Limb (tissue), 2 donors: ENCODE data around the gene NARF.
A peak's percentile ranks its signal among the peaks of the same experiment; 100 is the strongest.

Experiments
- DNase-seq, 2 donors: peaks; one replicate each; pipeline ENCODE4 v3.0.0-alpha.2; 2016; ENCODE audit errors: extremely low spot score in 2 of 2

The NARF gene

GRCh38 chr17:82433560-82434215, 24.9 kb upstream of the NARF start:
- DNase-seq: peak in 1 of 2 donors; percentile 23

- DNase-seq: no peak
These were observed 24.4 kb upstream of the NARF start for GRCh38 chr17:82434216-82434565.

DNA sequence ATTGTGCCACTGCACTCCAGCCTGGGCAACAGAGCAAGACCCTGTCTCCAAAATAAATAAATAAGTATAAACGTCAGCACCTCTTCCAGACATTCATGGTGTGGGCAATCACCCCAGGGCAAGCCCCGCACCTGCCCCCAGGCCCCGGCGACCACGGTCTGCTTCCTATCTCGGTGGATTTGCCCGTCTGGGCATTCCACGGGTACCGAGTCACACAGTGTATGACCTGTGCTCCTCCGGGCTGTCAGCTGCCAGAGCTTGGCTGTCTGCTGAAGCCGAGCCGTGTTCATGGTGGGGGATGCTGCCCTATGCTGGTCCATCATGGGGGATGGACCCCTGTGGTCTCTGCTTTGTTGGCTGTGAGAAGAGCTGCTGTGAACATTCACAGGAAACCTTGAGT, 23.4 kb upstream of the NARF start:
- DNase-seq: peak in 1 of 2 donors; percentile 21

DNA sequence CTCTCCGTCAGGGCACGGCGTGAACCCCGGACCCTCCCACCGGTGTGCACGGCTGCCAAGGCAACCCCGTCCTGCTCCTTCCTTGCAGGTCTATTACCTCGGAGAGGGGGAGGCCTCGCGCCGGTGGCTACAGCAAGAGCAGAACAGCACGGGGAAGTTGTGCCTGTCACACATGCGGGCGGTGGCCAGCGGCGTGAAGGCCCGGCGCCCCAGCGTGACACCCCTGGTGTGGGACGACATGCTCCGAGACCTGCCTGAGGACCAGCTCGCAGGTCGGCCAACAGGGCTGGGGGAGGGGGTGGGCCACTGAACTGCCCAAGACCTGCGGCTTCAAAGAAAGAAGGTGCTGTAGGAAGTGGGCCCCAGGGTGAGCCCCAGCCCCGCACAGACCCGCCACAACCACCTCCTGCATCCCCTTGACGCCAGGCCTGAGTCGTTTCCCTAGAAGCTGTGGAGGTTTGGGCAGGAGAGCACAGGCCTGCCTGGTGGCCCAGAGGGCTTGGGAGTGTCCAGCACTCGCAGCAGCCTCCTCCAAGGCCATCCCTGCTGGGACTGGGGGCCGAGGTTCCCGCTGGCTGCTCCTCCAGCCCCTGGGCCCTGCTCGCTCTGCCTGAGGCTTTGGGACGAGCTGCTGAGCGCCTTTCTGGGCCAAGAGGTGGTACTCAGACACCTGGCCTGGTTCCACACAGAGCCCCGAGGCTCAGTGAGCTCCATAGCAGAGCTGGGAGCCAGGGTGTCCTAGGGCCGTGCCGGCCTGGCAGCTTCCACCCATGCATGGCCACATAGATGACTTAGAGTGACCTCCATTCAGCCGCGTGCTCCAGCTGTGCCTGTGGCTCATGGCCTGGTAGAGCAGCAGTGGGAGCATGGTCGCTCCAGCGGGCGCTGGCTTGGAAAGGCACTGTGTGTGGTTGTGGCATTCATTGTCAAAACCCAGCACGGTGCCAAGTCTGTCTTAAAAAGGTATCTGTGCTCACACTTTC, 22.6 kb upstream of the NARF start:
- peak in 1 of 2 donors; percentile 16 for DNase-seq

- DNase-seq: peak in 1 of 2 donors; percentile 24
These were observed 21.8 kb upstream of the NARF start for GRCh38 chr17:82436601-82437324.

GRCh38 chr17:82437325-82437668, 21.2 kb upstream of the NARF start:
- peak in 1 of 2 donors; percentile 19 for DNase-seq

DNA sequence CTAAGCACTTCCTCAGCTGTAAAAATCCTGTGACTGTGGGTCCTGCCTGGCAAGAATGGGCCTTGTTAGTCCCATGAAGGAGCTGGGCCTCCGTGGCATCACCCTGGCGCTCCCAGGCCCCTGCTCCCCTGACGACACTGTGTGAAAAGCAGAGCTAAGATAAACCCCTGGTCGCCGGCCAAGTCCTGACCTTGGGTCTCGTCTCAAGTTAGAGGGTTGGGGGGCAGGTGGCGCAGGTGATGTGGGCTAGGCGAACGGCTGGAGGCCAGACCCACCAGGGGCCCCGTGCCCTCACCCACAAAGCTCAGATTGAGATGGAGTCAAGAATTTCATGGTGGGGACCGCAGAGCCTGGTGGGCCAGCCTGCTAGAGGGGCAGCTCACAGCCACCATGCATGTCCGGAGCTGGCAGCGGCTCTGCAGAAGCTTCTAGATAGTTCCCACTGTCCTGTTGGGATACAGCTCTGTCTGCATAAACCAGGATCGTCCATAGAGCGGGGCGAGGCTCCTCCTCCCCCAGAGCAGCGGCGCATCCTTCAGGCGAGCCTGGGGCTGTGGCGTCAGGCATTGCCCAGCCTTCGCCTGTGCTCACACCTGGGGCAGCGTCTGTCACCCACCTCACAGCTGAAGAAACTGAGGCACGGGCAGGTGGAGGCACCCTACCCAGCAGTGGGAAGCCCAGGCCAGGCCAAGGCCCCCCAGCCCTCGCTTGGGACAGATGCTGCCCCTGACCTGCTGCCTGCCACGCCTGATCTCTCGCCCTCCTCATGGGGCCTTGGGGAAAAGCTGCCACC, 19.9 kb upstream of the NARF start:
- DNase-seq: peak in 1 of 2 donors; percentile 19

DNA sequence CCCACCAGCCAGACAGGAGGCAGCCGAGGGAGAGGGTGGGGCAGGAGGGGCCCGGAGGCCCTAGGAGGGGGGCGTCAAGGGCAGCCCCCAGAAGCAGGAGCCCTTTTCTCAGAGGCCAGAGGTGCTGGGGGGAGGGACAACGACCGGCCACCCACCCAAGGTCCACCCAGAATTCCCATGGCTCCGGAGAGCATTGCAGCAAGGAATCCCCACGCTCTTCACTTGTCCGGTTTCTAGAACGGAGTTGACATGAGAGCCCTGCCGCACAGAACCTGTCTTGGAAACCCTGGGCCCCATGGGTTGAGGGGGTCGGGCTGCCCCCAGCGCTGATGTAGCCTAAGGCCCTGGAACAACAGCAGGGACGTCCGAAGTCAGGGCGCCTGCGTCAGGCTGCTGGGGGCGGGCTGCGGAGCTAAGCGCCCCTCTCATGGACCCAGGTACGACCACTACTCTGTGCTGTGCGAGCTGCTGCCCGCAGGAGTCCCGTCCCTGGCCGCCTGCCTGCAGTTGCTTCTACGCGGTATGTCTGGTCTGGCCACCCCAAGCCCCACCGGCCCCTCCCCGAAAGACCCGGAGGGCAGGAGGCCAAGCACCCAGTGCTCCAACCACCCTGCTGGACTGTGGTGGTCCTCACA, 19.2 kb upstream of the NARF start:
- DNase-seq: no peak

- DNase-seq: no peak
These were observed 18.6 kb upstream of the NARF start for GRCh38 chr17:82439829-82440365.

GRCh38 chr17:82440469-82440981, 18.0 kb upstream of the NARF start:
- DNase-seq: no peak

DNA sequence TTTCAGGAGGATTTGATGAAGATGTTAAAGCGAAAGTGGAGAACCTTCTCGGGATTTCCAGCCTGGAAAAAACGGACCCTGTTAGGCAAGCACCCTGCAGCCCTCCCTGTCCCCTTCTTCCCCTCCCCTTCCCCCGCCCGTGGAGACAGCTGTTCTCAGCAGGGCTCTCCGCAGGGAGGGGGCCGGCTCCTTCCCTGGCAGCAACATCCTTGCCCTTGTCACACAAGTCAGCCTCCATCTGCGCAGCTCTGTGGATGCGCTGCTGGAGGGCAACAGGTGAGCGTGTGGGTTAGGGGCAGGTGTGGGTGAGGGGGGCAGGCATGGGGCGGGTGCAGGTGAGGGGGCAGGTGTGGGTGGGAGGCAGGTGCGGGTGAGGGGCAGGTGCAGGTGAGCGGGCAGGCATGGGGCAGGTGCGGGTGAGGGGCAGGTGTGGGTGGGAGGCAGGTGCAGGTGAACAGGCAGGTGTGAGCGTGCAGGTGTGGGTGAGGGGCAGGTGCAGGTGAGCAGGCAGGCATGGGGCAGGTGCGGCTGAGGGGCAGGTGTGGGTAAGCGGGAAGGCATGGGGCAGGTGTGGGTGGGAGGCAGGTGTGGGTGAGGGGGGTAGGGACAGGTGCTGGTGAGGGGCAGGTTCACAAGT, 17.4 kb upstream of the NARF start:
- DNase-seq: peak; percentile 24 to 63

DNA sequence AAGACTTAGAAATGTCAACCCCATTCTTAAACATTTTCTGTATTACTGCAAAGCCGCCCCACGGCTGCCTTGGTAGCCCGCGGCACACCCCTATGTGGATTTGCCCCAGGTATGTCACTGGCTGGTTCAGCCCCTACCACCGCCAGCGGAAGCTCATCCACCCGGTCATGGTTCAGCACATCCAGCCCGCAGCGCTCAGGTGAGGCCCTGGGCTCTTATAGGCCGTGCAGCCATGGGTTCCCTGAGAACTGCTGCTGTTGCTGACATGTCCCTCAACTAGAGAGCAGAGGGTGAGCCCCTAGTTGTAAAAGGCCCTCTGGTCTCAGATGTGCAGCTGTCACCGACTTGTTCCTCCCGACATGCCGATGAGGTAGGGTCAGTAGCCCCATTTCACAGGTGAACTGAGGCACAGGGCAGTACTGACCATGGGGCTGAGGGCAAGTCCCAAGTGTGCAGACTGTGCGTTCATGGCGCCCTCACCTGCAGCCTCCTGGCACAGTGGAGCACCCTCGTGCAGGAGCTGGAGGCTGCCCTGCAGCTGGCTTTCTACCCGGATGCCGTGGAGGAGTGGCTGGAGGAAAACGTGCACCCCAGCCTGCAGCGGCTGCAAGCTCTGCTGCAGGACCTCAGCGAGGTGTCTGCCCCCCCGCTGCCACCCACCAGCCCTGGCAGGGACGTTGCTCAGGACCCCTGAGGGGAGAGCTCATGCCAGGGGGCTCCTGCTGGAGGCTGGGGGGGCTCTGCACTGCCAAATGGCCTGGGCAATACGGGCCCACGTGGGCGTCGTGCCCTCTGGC, 16.7 kb upstream of the NARF start:
- DNase-seq: no peak

DNA sequence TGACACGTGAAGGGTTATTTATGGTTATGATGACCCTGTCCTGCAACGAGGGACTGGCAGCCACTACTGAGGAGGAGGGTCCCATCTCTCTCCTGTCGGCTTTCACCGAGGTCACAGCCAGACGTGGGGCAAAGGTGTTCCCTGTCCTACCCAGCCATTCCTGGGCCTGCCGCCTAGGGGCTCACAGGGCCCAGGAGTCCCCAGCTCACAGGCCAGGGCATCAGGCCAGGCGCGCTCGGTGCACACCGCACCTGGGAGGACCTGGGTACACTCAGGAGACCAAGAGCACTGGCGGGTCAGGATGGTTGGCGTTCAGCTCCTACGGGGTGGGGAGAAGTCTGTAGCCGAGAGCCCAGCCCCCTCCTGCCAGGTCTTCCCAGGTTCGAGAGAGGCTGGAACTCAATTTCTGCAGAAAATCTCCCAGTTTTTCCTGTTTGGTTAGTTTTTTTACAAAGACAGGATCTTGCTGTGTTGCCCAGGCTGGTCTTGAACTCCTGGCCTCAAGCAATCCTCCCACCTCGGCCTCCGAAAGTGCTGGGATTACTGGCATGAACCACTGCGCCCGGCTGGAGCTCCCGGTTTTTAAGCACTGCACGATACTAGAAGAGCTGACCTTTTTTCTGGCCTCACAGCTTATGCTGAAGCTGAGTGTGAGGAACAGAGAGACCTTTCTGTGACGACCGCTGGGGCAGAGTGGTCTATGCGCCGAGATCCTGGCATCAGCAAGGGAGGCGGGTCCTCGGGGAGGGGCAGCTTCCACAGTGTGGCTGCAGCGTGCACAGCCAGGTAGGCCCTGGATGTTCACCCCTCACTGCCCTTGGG, 15.7 kb upstream of the NARF start:
- no peak for DNase-seq

GRCh38 chr17:82443465-82444283, 14.9 kb upstream of the NARF start:
- DNase-seq: no peak

DNA sequence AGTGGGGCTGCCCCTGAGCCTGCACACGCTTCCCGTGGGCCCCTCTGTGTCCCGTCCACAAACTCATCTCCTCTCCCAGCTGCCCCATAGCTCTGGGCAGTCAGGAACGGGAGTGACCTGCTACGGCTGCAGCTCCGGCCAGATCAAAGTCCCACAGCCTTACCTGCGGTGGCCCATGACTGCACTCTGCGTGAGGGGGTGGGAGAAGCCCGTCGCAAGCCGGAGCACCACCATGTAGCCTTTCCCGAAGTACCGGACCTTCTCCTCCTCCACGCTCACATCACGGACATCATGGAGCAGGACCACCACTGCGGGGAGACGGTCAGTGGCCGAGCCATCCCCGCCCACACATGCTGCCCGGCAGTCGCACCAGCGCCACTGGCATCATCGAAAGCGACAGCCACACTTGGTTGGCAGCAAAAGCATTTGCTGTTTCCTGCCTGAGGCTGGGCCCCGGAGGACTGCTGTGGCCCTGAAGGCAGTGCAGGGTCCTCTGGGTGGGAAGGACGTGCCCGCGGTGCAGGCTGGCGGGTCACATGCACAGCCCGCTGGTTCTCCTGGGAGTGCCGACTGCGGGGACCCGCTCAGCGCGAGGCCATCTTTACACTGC, 14.2 kb upstream of the NARF start:
- DNase-seq: no peak

DNA sequence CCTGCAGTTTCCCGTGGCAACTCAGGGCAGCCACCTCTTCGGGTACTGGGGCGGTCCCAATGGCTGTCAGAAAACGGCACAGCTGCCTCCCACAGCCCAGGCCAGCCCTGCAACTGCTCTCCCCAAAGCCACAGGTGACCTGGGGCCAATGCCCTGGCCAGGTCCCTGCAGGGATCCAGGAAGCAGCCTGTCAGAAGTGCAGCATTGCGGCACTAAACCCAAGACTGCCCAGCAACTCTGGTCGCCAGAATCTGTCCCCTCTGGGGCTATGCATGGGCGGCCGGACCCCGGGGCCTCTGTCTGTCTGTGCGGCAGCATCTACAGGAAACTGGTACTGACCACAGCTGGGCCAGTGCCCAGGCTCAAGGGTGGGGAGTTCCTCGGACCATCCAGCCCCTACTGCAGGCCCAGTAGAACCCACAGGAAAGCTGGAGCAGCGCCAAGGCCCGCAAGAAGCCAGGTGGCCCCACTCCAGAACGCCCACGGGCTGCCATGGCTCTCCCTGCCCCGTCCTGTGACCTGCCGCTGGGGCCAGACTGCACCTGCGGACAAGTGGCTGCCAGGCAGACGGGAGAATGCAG, 13.5 kb upstream of the NARF start:
- no peak for DNase-seq

DNA sequence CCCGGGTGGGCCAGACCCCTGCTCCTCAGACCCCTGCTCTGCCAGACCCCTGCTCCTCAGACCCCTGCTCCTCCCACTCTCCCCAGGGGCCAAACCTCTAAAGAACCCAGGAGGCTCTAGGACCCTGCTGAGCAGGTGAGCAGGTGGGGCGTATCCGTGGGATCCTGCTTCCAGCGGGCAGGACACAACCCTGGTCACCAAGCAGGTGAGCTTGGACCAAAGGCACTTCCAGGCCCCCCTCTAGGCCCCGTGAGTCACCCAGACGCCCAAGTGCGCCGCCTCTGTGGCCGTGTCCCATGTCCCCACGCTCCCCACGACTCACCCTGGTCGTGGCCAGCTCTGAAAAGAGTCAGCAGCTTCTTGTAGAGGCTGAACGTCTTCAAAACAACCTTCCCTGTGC, 13.0 kb upstream of the NARF start:
- DNase-seq: no peak
